Left hindlimb (tissue), 1 donor: ENCODE data around the gene CX3CR1.

Experiments used
- DNase-seq: peaks from one replicate; pipeline ENCODE4 v3.0.0-alpha.2; 2018

CX3CR1 gene

DNA sequence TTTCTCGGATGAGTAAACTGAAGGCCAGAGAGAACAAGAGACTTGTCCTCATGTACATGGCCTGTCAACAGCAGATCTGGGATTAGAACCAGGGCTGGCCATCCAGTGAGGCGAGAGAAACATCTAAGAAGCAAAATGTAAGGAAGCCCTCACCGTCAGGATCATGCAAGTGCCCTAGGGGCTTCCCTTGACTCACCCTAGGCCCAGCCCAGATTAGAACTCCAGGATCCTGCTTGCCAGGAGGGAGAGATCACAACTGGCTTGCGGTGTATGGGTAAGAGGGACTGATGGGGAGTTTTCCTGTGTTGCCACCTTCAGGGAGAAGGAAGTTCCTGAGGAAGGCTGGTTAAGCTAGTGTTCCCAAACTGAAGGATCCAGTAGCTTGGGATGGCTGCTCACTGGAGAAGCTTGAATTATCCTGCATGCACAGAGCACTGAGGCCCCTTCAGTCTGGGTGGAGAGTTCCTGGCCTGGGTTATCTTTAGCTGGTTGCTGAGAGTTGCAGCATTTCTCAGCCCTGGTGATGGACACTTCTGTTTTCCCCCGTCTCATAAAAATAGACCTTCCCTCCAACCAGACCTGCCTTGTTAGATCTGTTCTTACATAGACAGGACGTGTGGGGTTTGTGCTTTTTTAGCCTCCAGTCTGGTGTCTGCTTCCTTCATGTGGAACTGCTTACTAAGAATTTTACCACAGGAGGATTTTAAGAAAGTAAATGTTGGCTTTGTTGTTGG lies 59.3 kb downstream of the CX3CR1 start:
- DNase-seq, result no peak

DNA sequence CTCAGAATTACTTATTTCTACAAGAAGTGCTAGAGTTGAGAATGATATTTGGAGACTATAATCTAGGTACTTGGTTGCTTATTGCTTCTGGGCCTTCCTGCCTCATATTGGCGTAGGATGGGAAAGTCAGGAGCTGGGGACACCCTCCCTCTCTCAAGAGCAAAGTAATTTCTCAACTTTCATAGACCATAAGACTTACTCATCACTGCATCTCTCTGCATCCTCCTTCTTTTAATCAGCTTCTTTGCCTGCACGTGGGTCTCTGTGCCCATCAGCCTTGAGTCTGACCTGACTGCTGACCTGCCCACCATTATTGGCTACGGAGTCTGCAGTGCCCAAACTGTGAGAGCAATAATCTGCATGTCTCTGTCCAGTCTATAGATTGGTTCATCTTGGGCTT lies 60.1 kb downstream of the CX3CR1 start:
- no peak for DNase-seq

- no peak for DNase-seq
Measured at GRCh38 chr3:39216176-39216790, 63.6 kb downstream of the CX3CR1 start.

DNA sequence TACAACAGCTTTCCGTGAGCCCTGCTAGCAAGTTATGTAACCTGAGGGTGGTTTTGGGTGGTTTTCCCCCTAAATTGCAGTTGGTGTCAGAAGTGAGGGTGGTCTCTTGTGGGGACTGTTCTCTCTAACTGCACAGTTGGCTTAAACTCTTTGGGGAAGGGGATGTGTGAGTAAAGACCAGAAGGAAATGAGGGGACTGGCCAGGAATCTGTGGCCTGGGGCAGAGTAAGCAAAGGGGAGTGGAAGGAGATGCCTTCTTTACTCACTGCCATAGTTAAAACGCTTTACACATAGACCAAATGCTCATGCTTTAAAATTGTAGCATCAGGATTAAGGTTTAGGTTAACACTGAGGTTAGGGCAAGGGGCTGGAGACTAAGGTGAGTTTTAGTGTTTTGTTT lies 66.2 kb downstream of the CX3CR1 start:
- DNase-seq, result no peak
